Heart right ventricle (tissue), 16 donors: Measurements from ENCODE around the gene RANBP6. TPM values are rescaled to one million over a fixed set of nuclear protein-coding genes. Genes with fewer than 3 reads are reported as not detected.
A peak's percentile ranks its signal among the peaks of the same experiment; 100 is the strongest.

ENCODE experiments used
- ATAC-seq, 8 donors: fragments of 200-7000 bp; cut with Tn5 transposase; one replicate each; pipeline ENCODE4 v1.9.1; 2020; ENCODE audit warnings: mild to moderate bottlenecking in 8 of 8, moderate library complexity in 8 of 8, moderate number of reproducible peaks in 1 of 8
- DNase-seq, 2 donors: peaks; one replicate each; pipeline ENCODE4 v3.0.0-alpha.2; 2020
- H3K27ac ChIP-seq, 10 donors: fragments of 200-600 bp; sonication (generic) in 2 of 10; one replicate each; pipeline versions ENCODE4 v1.5.0 to v1.8.0; 2020 to 2022; ENCODE audit warnings: mild to moderate bottlenecking in 3 of 10
- H3K27me3 ChIP-seq, 7 donors: fragments of 200-600 bp; one replicate each; pipeline ENCODE4 v1.8.0; 2021 to 2022; ENCODE audit warnings: mild to moderate bottlenecking in 2 of 7
- H3K36me3 ChIP-seq, 9 donors: fragments of 200-600 bp; sonication (generic) in 1 of 9; one replicate each; pipeline versions ENCODE4 v1.5.0 to v1.8.0; 2020 to 2022; ENCODE audit warnings: mild to moderate bottlenecking in 2 of 9
- H3K4me1 ChIP-seq, 9 donors: fragments of 200-600 bp; sonication (generic) in 1 of 9; one replicate each; pipeline versions ENCODE4 v1.5.0 to v1.8.0; 2020 to 2022; ENCODE audit warnings: mild to moderate bottlenecking in 4 of 9
- H3K4me3 ChIP-seq, 10 donors: fragments of 200-600 bp; sonication (generic) in 2 of 10; one replicate each; pipeline versions ENCODE4 v1.5.0 to v1.8.0; 2020 to 2022; ENCODE audit warnings: mild to moderate bottlenecking in 7 of 10, moderate library complexity in 2 of 10
- H3K9me3 ChIP-seq, 11 donors: fragments of 200-600 bp in 10 of 11; sonication (generic) in 2 of 11; one replicate each; pipeline versions ENCODE4 v1.5.0 to v1.8.0; 2013 to 2022; ENCODE audit warnings: mild to moderate bottlenecking in 2 of 11, control low read depth in 1 of 11, moderate library complexity in 1 of 11
- CTCF ChIP-seq, 9 donors: fragments of 200-600 bp; sonication (generic) in 2 of 9; IDR thresholded peaks; one replicate each; pipeline versions ENCODE4 v1.5.0 to v1.8.0; 2021 to 2022; ENCODE audit warnings: antibody characterized with exemption in 9 of 9, mild to moderate bottlenecking in 5 of 9, moderate library complexity in 1 of 9
- WGBS, 2 donors: extraction: QIAGEN DNeasy Blood & Tissue Kit; methylation state at CpG; one replicate each; pipeline ENCODE4 v1.1.7; 2013; ENCODE audit warnings: inconsistent platforms in 1 of 2; 5-methylcytosine and 5-hydroxymethylcytosine counted together
- intact Hi-C, 10 donors: fragments of 100-400 bp; cut with DNase I; formaldehyde crosslinking; loops; one replicate each; pipeline versions ENCODE4 v1.11.1 to v1.14.2; 2022
- polyA plus RNA-seq, 2 donors: library from polyadenylated mRNA; stranded (reverse); fragments of 200-250 nt; gene quantifications; one replicate each; pipeline ENCODE4 v1.2.3, GENCODE V29; 2013
- total RNA-seq, 10 donors: library from RNA; stranded (reverse); fragmentation: NEBNext Ultra II Directional in 3 of 10; extraction: Animal tissue kit (Norgen Biotek cat#: 25700) in 3 of 10; gene quantifications; one replicate each; pipeline versions ENCODE4 v1.2.1 to v1.2.4, GENCODE V29; 2021 to 2023
- donor health status: Arrhythmogenic right ventricular cardiomyopathy.
- donor health status: ischemic (EF 13 %, LVEDD 7.1; RV severe dilation, severe dysfunction).
- donor health status: healthy with polysubstance abuse.
- donor health status: DM: no; HTN: yes; CAD: no.
- donor health status: DM: no; HTN: no; CAD: no.
- donor health status: ischemic (EF 25% LVEDD 6.9; RV normal size, moderate dysfunction).
- donor health status: ischemic (EF 25% LVEDD 5.7; RV mildly dilated, moderate dysfunction).
- donor health status: healthy.
- donor health status: DM: yes; HTN: yes; CAD: no.
- donor health status: Ischemic cardiomyopathy.
- donor health status: ischemic (EF 35%, LVEDD 5.7; RV mildly dilated, moderate dysfunction).
- donor health status: nonischemic (EF 11% LVEDD 7.7; RV severe dilation, severe dysfunction).
- donor health status: DM: yes; HTN: yes; CAD: no.
- donor health status: PGD.
- donor health status: ischemic (EF 29% LVEDD 5.4; RV normal size, mild dysfunction).
- donor health status: nonischemic (EF 23%, LVEDD 6.1; RV moderate dilation, normal function).

Gene RANBP6
- total and polyA plus RNA-seq, 12 donors, result 8.7 to 36.2 (median 25.3) TPM

DNA sequence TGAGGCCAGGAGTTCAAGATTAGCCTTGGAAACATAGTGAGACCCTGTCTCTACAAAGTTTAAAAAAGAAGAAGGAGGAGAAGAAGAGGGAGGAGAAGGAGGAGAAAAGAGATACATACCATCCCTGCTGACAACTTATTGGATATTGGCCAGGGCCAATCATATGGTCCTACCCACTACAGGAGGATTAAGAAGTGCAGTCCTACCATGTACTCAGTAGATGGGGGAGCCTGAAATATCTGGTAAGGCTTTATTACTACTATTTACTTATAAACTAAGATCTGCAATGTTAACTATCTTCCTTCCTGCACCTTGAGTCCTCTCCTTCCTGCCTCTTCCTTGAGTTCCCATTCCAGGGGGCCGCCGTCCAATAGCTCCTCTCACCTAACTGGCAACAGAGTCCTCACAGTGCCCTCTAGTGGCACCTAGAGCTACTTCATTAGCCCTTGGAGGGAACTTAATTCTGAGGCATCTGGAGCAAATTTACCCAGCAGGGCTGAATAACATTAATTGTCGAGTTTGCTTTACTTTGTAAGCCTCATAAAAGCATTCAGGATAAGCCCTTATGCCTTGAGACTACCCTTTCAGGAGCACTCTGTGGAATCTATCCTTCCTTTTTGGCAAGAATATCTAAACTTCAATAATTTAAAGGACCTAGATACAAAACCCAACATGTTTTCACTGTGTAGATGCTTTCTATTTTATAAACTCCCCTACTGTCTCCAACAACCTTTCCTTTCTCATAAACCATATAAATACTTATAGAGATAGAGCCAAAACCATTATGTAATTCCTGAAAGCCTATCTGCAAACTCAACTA lies 39.1 kb upstream of the RANBP6 start:
- peak; percentile 27 to 66 for DNase-seq
- TF ChIP-seq CTCF (IDR thresholded peaks at IDR 0.05), result peak; percentile 53 to 84 (median 78)
- no peak overlapping the region for H3K4me3 ChIP-seq
- 4 to 7% methylated on average over 3 of the region's 3 CpGs for WGBS, 2 donors
- no peak overlapping the region for H3K27ac ChIP-seq
- no peaks in the 10 kb centered on the region for H3K36me3 ChIP-seq
- peaks cover 0 to 9% (median 0%) of the 10 kb centered on the region in 11 donors for H3K9me3 ChIP-seq
- intact Hi-C loops, result loop anchor here (1.0 to 10.0 kb wide), 9 partner anchors 52 to 253 kb away; no protein-coding TSS in a partner anchor
- peaks cover 0 to 7% (median 0%) of the 10 kb centered on the region in 7 donors for H3K27me3 ChIP-seq
- peaks cover 0 to 5% (median 0%) of the 10 kb centered on the region in 9 donors for H3K4me1 ChIP-seq
- peak; percentile 46 to 92 (median 80) for ATAC-seq

- DNase-seq (no peak), ATAC-seq (no peak)
- Histone ChIP-seq H3K4me3 (no peak overlapping the region), H3K4me1 (peaks cover 0 to 5% (median 0%) of the 10 kb centered on the region in 9 donors), H3K27me3 (peaks cover 0 to 20% (median 4%) of the 10 kb centered on the region in 7 donors), H3K36me3 (no peaks in the 10 kb centered on the region), H3K27ac (no peak overlapping the region), H3K9me3 (peaks cover 0 to 4% (median 0%) of the 10 kb centered on the region in 11 donors)
- intact Hi-C loops, result loop anchor here in 4 of 10 donors (2.0 to 10.0 kb wide), 5 partner anchors 166 to 255 kb away; no protein-coding TSS in a partner anchor
- WGBS, 2 donors, result 74 to 81% methylated on average over 2 of the region's 2 CpGs
- no peak for TF ChIP-seq CTCF (IDR thresholded peaks at IDR 0.05)
Observed at GRCh38 chr9:6052293-6052919, 37.0 kb upstream of the RANBP6 start.

DNA sequence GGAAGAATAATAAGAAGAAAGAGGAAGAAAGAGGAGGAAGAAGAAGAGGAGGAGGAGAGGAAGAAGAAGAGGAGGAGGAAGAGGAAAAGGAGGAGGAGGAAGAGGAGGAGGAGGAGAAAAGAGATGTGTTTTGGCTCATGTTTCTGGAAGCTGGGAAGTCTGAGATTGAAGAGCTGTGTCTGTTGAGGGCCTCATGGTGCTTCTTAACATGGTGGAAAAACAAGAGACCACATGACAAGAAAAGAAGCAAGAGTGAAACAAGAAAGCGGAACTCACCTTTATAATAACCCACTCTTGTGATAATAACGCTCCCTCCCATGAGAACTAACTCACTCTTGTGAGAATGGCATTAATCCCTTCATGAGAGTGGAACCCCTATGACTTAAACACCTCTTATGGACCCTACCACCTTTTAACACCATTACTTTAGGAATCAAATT lies 36.1 kb upstream of the RANBP6 start:
- no peak overlapping the region for H3K4me3 ChIP-seq
- intact Hi-C loops, result loop anchor here in 3 of 10 donors (5.0 to 10.0 kb wide), 3 partner anchors 167 to 256 kb away; no protein-coding TSS in a partner anchor
- 92 to 94% methylated on average over 2 of the region's 2 CpGs for WGBS, 2 donors
- H3K27me3 ChIP-seq, result peaks cover 0 to 20% (median 4%) of the 10 kb centered on the region in 7 donors
- ATAC-seq (no peak), DNase-seq (no peak)
- H3K27ac ChIP-seq, result no peak overlapping the region
- peaks cover 0 to 1% (median 0%) of the 10 kb centered on the region in 11 donors for H3K9me3 ChIP-seq
- H3K36me3 ChIP-seq, result no peaks in the 10 kb centered on the region
- peaks cover 0 to 5% (median 0%) of the 10 kb centered on the region in 9 donors for H3K4me1 ChIP-seq
- no peak for TF ChIP-seq CTCF (IDR thresholded peaks at IDR 0.05)

GRCh38 chr9:6049798-6050197 lies 34.4 kb upstream of the RANBP6 start:
- ATAC-seq (no peak), DNase-seq (no peak)
- peak in 2 of 9 donors; percentile 17 to 31 for TF ChIP-seq CTCF (IDR thresholded peaks at IDR 0.05)
- Histone ChIP-seq H3K36me3 (no peaks in the 10 kb centered on the region), H3K4me3 (no peak overlapping the region), H3K27me3 (peaks cover 0 to 20% (median 4%) of the 10 kb centered on the region in 7 donors), H3K9me3 (no peaks in the 10 kb centered on the region), H3K4me1 (peaks cover 0 to 2% (median 0%) of the 10 kb centered on the region in 9 donors), H3K27ac (no peak overlapping the region)
- 71 to 77% methylated on average over 1 of the region's 1 CpG for WGBS, 2 donors
- intact Hi-C loops, result loop anchor here in 6 of 10 donors (5.0 to 10.0 kb wide), 7 partner anchors 155 to 258 kb away; partner anchors contain the start of gene MLANA (in 1 of the 6)
